IMR-90 (cell line): ENCODE data around the gene ENTREP3. TPM values are rescaled to one million over a fixed set of nuclear protein-coding genes. Genes with fewer than 3 reads are reported as not detected.

Experiments used
- ATAC-seq: fragments of 200-7000 bp; cut with Tn5 transposase; 2 replicates; pipeline ENCODE4 v1.9.1; 2020; ENCODE audit warnings: low read depth, mild to moderate bottlenecking, moderate library complexity
- BruUV-seq: library from RNA; stranded (reverse); fragments of 400-500 nt; replicated peaks from 2 replicates; lab custom pipeline; 2021; lab: Mats Ljungman, UMichigan
- CTCF ChIA-PET: fragments of 300-600 bp; formaldehyde crosslinking; extraction: SDS; loops from one replicate; lab custom pipeline; 2021; ENCODE audit warnings: antibody characterized with exemption; lab: Yijun Ruan, JAX
- POLR2A ChIA-PET: fragments of 300-600 bp; sonication (Branson Sonifier 250); formaldehyde crosslinking; loops from one replicate; lab custom pipeline; 2022; ENCODE audit warnings: antibody characterized with exemption; ENCODE audit not compliant: unreplicated experiment; lab: Charles Lee
- DNase-seq: peaks from one replicate; pipeline ENCODE4 v3.0.0; 2013
- H2AFZ ChIP-seq: replicated peaks from 2 replicates; pipeline ENCODE3; 2013; ENCODE audit warnings: low read length, mild to moderate bottlenecking; ENCODE audit not compliant: poor library complexity
- H2AK5ac ChIP-seq: 2 replicates; pipeline ENCODE4 v1.6.1; 2013; ENCODE audit warnings: low read depth, low read length, inconsistent platforms
- H2AK9ac ChIP-seq: replicated peaks from 2 replicates; pipeline ENCODE3; 2013; ENCODE audit warnings: mild to moderate bottlenecking, low read depth, low read length, moderate library complexity; ENCODE audit not compliant: poor library complexity
- H2BK120ac ChIP-seq: 2 replicates; pipeline ENCODE4 v1.6.1; 2013; ENCODE audit warnings: low read depth, low read length, inconsistent platforms
- H2BK15ac ChIP-seq: 3 replicates; pipeline ENCODE4 v1.6.1; 2013; ENCODE audit warnings: low read depth, low read length, inconsistent platforms
- H2BK20ac ChIP-seq: 2 replicates; pipeline ENCODE4 v1.6.1; 2013; ENCODE audit warnings: low read depth, mild to moderate bottlenecking, inconsistent platforms, low read length, moderate library complexity
- H2BK5ac ChIP-seq: 2 replicates; pipeline ENCODE4 v1.6.1; 2013; ENCODE audit warnings: mild to moderate bottlenecking, low read depth, low read length, inconsistent platforms; ENCODE audit not compliant: poor library complexity, severe bottlenecking
- H3K14ac ChIP-seq: replicated peaks from 2 replicates; pipeline ENCODE4 v1.6.1; 2013; ENCODE audit warnings: low read depth, low read length, inconsistent platforms
- H3K18ac ChIP-seq: 2 replicates; pipeline ENCODE4 v1.6.1; 2013; ENCODE audit warnings: low read depth, low read length, control low read depth
- H3K23ac ChIP-seq: 2 replicates; pipeline ENCODE4 v1.6.1; 2013; ENCODE audit warnings: low read depth, low read length, inconsistent platforms
- H3K27ac ChIP-seq: 2 replicates; pipeline ENCODE4 v1.5.1; 2013; ENCODE audit warnings: mild to moderate bottlenecking, control low read depth, low read length; ENCODE audit not compliant: insufficient read depth
- H3K27me3 ChIP-seq: 2 replicates; pipeline ENCODE4 v1.6.1; 2013; ENCODE audit warnings: low read length; ENCODE audit not compliant: control insufficient read depth, insufficient read depth
- H3K36me3 ChIP-seq: 2 replicates; pipeline ENCODE4 v1.6.1; 2013; ENCODE audit warnings: low read length, mixed read lengths; ENCODE audit not compliant: control insufficient read depth, insufficient read depth
- H3K4ac ChIP-seq: 2 replicates; pipeline ENCODE4 v1.6.1; 2013; ENCODE audit warnings: low read depth, low read length, inconsistent platforms
- H3K4me1 ChIP-seq: 2 replicates; pipeline ENCODE4 v1.6.1; 2013; ENCODE audit warnings: low read length, mixed read lengths; ENCODE audit not compliant: control insufficient read depth, insufficient read depth
- H3K4me2 ChIP-seq: 2 replicates; pipeline ENCODE4 v1.6.1; 2013; ENCODE audit warnings: low read depth, mild to moderate bottlenecking, control low read depth, low read length, moderate library complexity
- H3K4me3 ChIP-seq: 2 replicates; pipeline ENCODE4 v1.5.1; 2013; ENCODE audit warnings: low read depth, mild to moderate bottlenecking, control low read depth, low read length, moderate library complexity; ENCODE audit not compliant: insufficient read depth
- H3K56ac ChIP-seq: 2 replicates; pipeline ENCODE4 v1.6.1; 2013; ENCODE audit warnings: low read length, inconsistent platforms; ENCODE audit not compliant: insufficient read depth; ENCODE audit errors: extremely low read depth
- H3K79me1 ChIP-seq, 2 experiments: 2 replicates each; pipeline ENCODE4 v1.6.1; 2013; ENCODE audit warnings: low read length in 2 of 2, inconsistent platforms in 1 of 2, low read depth in 1 of 2
- H3K9ac ChIP-seq: 2 replicates; pipeline ENCODE4 v1.6.1; 2013; ENCODE audit warnings: low read depth, low read length, control low read depth
- H3K9me1 ChIP-seq: 2 replicates; pipeline ENCODE4 v1.6.1; 2013; ENCODE audit warnings: low read length, inconsistent platforms; ENCODE audit not compliant: insufficient read depth
- H3K9me3 ChIP-seq: 2 replicates; pipeline ENCODE4 v1.6.1; 2013; ENCODE audit warnings: low read length; ENCODE audit not compliant: control insufficient read depth, insufficient read depth
- H4K20me1 ChIP-seq: 2 replicates; pipeline ENCODE4 v1.6.1; 2013; ENCODE audit warnings: low read length, inconsistent platforms; ENCODE audit not compliant: insufficient read depth
- H4K5ac ChIP-seq: 2 replicates; pipeline ENCODE4 v1.6.1; 2013; ENCODE audit warnings: mild to moderate bottlenecking, low read depth, low read length, control low read depth
- H4K8ac ChIP-seq, 2 experiments: 2 replicates each; pipeline ENCODE4 v1.6.1; 2013; ENCODE audit warnings: low read depth in 2 of 2, low read length in 2 of 2, control low read depth in 1 of 2, inconsistent platforms in 1 of 2
- H4K91ac ChIP-seq: 2 replicates; pipeline ENCODE4 v1.6.1; 2013; ENCODE audit warnings: low read depth, low read length, inconsistent platforms; ENCODE audit not compliant: insufficient read depth
- BHLHE40 ChIP-seq: fragments of 150-350 bp; IDR thresholded peaks from 2 replicates; pipeline ENCODE4 v1.6.1; 2016; ENCODE audit warnings: mild to moderate bottlenecking, low read depth, low read length
- CEBPB ChIP-seq: IDR thresholded peaks from 2 replicates; pipeline ENCODE4 v1.6.1; 2012; ENCODE audit warnings: low read depth, low read length, improper control_type of control experiment
- CHD1 ChIP-seq: IDR thresholded peaks from 2 replicates; pipeline ENCODE4 v1.6.1; 2012; ENCODE audit warnings: low read depth, low read length, improper control_type of control experiment
- CTCF ChIP-seq: conservative IDR thresholded peaks from 2 replicates; pipeline ENCODE4 v1.5.1; 2012; ENCODE audit warnings: mild to moderate bottlenecking, low read depth, low read length, improper control_type of control experiment
- ELK1 ChIP-seq: fragments of 150-350 bp; IDR thresholded peaks from 2 replicates; pipeline ENCODE4 v1.6.1; 2016; ENCODE audit warnings: low read depth, mild to moderate bottlenecking, low read length, moderate library complexity, borderline replicate concordance
- FOS ChIP-seq: fragments of 150-350 bp; IDR thresholded peaks from 2 replicates; pipeline ENCODE4 v1.6.1; 2016; ENCODE audit warnings: low read depth, low read length
- MAFK ChIP-seq: IDR thresholded peaks from 2 replicates; pipeline ENCODE4 v1.6.1; 2012; ENCODE audit warnings: low read depth, low read length, improper control_type of control experiment
- MAZ ChIP-seq: IDR thresholded peaks from 2 replicates; pipeline ENCODE4 v1.6.1; 2012; ENCODE audit warnings: low read depth, mild to moderate bottlenecking, low read length, improper control_type of control experiment, moderate library complexity, borderline replicate concordance
- MXI1 ChIP-seq: IDR thresholded peaks from 2 replicates; pipeline ENCODE4 v1.6.1; 2012; ENCODE audit warnings: low read depth, mild to moderate bottlenecking, low read length, moderate library complexity, borderline replicate concordance
- NFE2L2 ChIP-seq: fragments of 150-350 bp; IDR thresholded peaks from 2 replicates; pipeline ENCODE4 v1.6.1; 2016; ENCODE audit warnings: low read depth, mild to moderate bottlenecking, low read length
- POLR2A ChIP-seq: IDR thresholded peaks from 2 replicates; pipeline ENCODE4 v1.6.1; 2012; ENCODE audit warnings: mild to moderate bottlenecking, low read depth, low read length
- RAD21 ChIP-seq: IDR thresholded peaks from 2 replicates; pipeline ENCODE4 v1.6.1; 2012; ENCODE audit warnings: low read length, improper control_type of control experiment
- RCOR1 ChIP-seq: IDR thresholded peaks from 2 replicates; pipeline ENCODE4 v1.6.1; 2012; ENCODE audit warnings: mild to moderate bottlenecking, low read length, improper control_type of control experiment; ENCODE audit not compliant: insufficient replicate concordance
- RFX5 ChIP-seq: IDR thresholded peaks from 2 replicates; pipeline ENCODE4 v1.8.0; 2012; ENCODE audit warnings: low read depth, mild to moderate bottlenecking, low read length, moderate library complexity
- SMC3 ChIP-seq: fragments of 150-350 bp; IDR thresholded peaks from 2 replicates; pipeline ENCODE4 v1.6.1; 2016; ENCODE audit warnings: low read depth, mild to moderate bottlenecking, antibody characterized with exemption, low read length, moderate library complexity
- USF2 ChIP-seq: fragments of 150-350 bp; IDR thresholded peaks from 2 replicates; pipeline ENCODE4 v1.6.1; 2017; ENCODE audit warnings: mild to moderate bottlenecking, antibody characterized with exemption, low read length, low read depth
- WGBS, 2 experiments: methylation state at CpG; one replicate each; pipeline versions ENCODE4 v1.1.5 to v1.1.7; 2013; ENCODE audit warnings: missing lambda C conversion rate in 2 of 2; ENCODE audit not compliant: insufficient read length in 1 of 2; ENCODE audit errors: extremely low coverage in 2 of 2; 5-methylcytosine and 5-hydroxymethylcytosine counted together
- dilution Hi-C: fragments of 300-500 bp; cut with HindIII; formaldehyde crosslinking; loops from one replicate; pipeline ENCODE4 v1.14.3; 2018; ENCODE audit warnings: low sequenced_read_pairs; ENCODE audit not compliant: unreplicated experiment
- in situ Hi-C: fragments of 300-500 bp; cut with MboI; formaldehyde crosslinking; loops from 3 replicates; pipeline ENCODE4 v1.14.3; 2019; ENCODE audit warnings: low sequenced_read_pairs, inconsistent platforms, mixed read lengths
- intact Hi-C: fragments of 100-400 bp; cut with micrococcal nuclease; formaldehyde crosslinking; loops from 2 replicates; pipeline ENCODE4 v1.10.0; 2022
- polyA plus RNA-seq, 3 experiments: library from polyadenylated mRNA; depleted of rRNA; stranded (reverse); fragments of >200 nt; gene quantifications; 2 replicates each; pipeline ENCODE4 v1.2.3, GENCODE V29; 2012; ENCODE audit warnings: low replicate concordance in 1 of 3
- total RNA-seq: library from RNA; depleted of rRNA; stranded (reverse); fragments of >200 nt; gene quantifications from 2 replicates; pipeline ENCODE4 v1.2.3, GENCODE V29; 2012

ENTREP3 gene
- total and polyA plus RNA-seq, 2 of the 4 experiments (the other 2 are of a cell fraction), result 1.4 to 23.8 TPM

GRCh38 chr1:155285063-155285462 is 29.8 kb upstream of the ENTREP3 start:
- no peak overlapping the region for H2BK15ac ChIP-seq
- H2AFZ ChIP-seq, result no peak overlapping the region
- no peak overlapping the region for H3K14ac ChIP-seq
- no peaks in the 10 kb centered on the region for H3K9me3 ChIP-seq
- H3K23ac ChIP-seq, result no peak overlapping the region
- H3K9ac ChIP-seq, result no peak overlapping the region
- peaks cover 3% of the 10 kb centered on the region; the same call in 1 of the 2 replicates for H3K9me1 ChIP-seq
- H2BK20ac ChIP-seq, result no peak overlapping the region
- no TSS peak for BruUV-seq
- H4K8ac ChIP-seq, result no peak overlapping the region
- H3K18ac ChIP-seq, result no peak overlapping the region
- no peak for TF ChIP-seq CEBPB
- no peak for TF ChIP-seq POLR2A
- TF ChIP-seq MXI1, result no peak
- TF ChIP-seq SMC3, result no peak
- TF ChIP-seq MAZ, result no peak
- TF ChIP-seq CTCF, result no peak
- no peak for TF ChIP-seq ELK1
- TF ChIP-seq MAFK, result no peak
- no peak for TF ChIP-seq RFX5
- no peak for TF ChIP-seq CHD1
- TF ChIP-seq USF2, result no peak
- TF ChIP-seq BHLHE40, result no peak
- TF ChIP-seq FOS, result no peak
- no peak for TF ChIP-seq RAD21
- TF ChIP-seq RCOR1, result no peak
- no peak for TF ChIP-seq NFE2L2
- H3K27ac ChIP-seq, result no peak overlapping the region
- H3K27me3 ChIP-seq, result peaks cover 3% of the 10 kb centered on the region
- no peak overlapping the region for H2AK9ac ChIP-seq
- no peaks in the 10 kb centered on the region for H3K79me1 ChIP-seq
- WGBS, 2 experiments, result 100% methylated on average over 1 of the region's 14 CpGs; no CpG with 5 or more reads in 1 of the 2 experiments
- no peak overlapping the region for H3K4me2 ChIP-seq
- no peak overlapping the region for H4K91ac ChIP-seq
- H3K4ac ChIP-seq, result no peak overlapping the region
- no peak overlapping the region for H3K56ac ChIP-seq
- dilution Hi-C loops, result no loop called here
- CTCF ChIA-PET, result no interaction called here
- DNase-seq, result no peak
- ATAC-seq, result no peak
- POLR2A ChIA-PET, result no interaction called here
- in situ Hi-C loops, result no loop called here
- H4K5ac ChIP-seq, result no peak overlapping the region
- no peaks in the 10 kb centered on the region for H4K20me1 ChIP-seq
- no peaks in the 10 kb centered on the region for H3K36me3 ChIP-seq
- no peak overlapping the region for H2AK5ac ChIP-seq
- no peaks in the 10 kb centered on the region for H3K4me1 ChIP-seq
- intact Hi-C loops, result no loop called here
- no peak overlapping the region for H2BK5ac ChIP-seq
- H2BK120ac ChIP-seq, result no peak overlapping the region
- no peak overlapping the region for H3K4me3 ChIP-seq
